ENCODE data around the gene ADGRA1. TPM values are rescaled to one million over a fixed set of nuclear protein-coding genes. Genes with fewer than 3 reads are reported as not detected.

Gene ADGRA1
- total RNA-seq, 1 donor from 2014 or later: 3.6 TPM

GRCh38 chr10:133093291-133093690, 5.6 kb downstream of the ADGRA1 start:
- DNase-seq (ENCODE audit: low read depth): no peak

- DNase-seq (ENCODE audit: low read depth): no peak
Observed at GRCh38 chr10:133094286-133094685, 6.6 kb downstream of the ADGRA1 start.

- DNase-seq (ENCODE audit: low read depth): no peak
Observed at GRCh38 chr10:133094866-133095265, 7.1 kb downstream of the ADGRA1 start.

- no peak for DNase-seq (ENCODE audit: low read depth)
Observed at GRCh38 chr10:133095586-133095985, 7.9 kb downstream of the ADGRA1 start.

GRCh38 chr10:133096616-133097269, 9.0 kb downstream of the ADGRA1 start:
- no peak for DNase-seq (ENCODE audit: low read depth)

GRCh38 chr10:133097418-133097817, 9.7 kb downstream of the ADGRA1 start:
- DNase-seq (ENCODE audit: low read depth): no peak

GRCh38 chr10:133097961-133098360, 10.2 kb downstream of the ADGRA1 start:
- no peak for DNase-seq (ENCODE audit: low read depth)

- no peak for DNase-seq (ENCODE audit: low read depth)
Observed at GRCh38 chr10:133098426-133099124, 10.9 kb downstream of the ADGRA1 start.

- DNase-seq (ENCODE audit: low read depth): no peak
Observed at GRCh38 chr10:133099571-133099970, 11.8 kb downstream of the ADGRA1 start.

GRCh38 chr10:133100186-133100585, 12.5 kb downstream of the ADGRA1 start:
- DNase-seq (ENCODE audit: low read depth): no peak

- no peak for DNase-seq (ENCODE audit: low read depth)
Observed at GRCh38 chr10:133100706-133101415, 13.1 kb downstream of the ADGRA1 start.

GRCh38 chr10:133101416-133101810, 13.7 kb downstream of the ADGRA1 start:
- no peak for DNase-seq (ENCODE audit: low read depth)

- no peak for DNase-seq (ENCODE audit: low read depth)
Observed at GRCh38 chr10:133102415-133103095, 14.8 kb downstream of the ADGRA1 start.

- no peak for DNase-seq (ENCODE audit: low read depth)
Observed at GRCh38 chr10:133103311-133103910, 15.7 kb downstream of the ADGRA1 start.

- DNase-seq (ENCODE audit: low read depth): no peak
Observed at GRCh38 chr10:133104068-133104962, 16.6 kb downstream of the ADGRA1 start.

GRCh38 chr10:133104963-133105640, 17.4 kb downstream of the ADGRA1 start:
- DNase-seq (ENCODE audit: low read depth): no peak

- no peak for DNase-seq (ENCODE audit: low read depth)
Observed at GRCh38 chr10:133105686-133106390, 18.1 kb downstream of the ADGRA1 start.

- DNase-seq (ENCODE audit: low read depth): no peak
Observed at GRCh38 chr10:133106516-133106915, 18.8 kb downstream of the ADGRA1 start.

- DNase-seq (ENCODE audit: low read depth): no peak
Observed at GRCh38 chr10:133107442-133107841, 19.7 kb downstream of the ADGRA1 start.

All from myocyte (in vitro differentiated cells).